GM12873 (cell line): Measurements from ENCODE around the gene ABCA10.

ENCODE experiments used
- CTCF ChIP-seq: IDR thresholded peaks from 2 replicates; pipeline ENCODE4 v1.5.1; 2012; ENCODE audit warnings: low read depth, mild to moderate bottlenecking, moderate library complexity, low read length, control low read depth; ENCODE audit not compliant: insufficient read depth; ENCODE audit errors: missing control alignments

ABCA10 gene

GRCh38 chr17:69141431-69142174 is 87.0 kb downstream of the ABCA10 start, which contains the start of gene ABCA6:
Gene ABCA6, minus strand, starts transcription at chr17:69141895. Its CDS starts 1,192 bp downstream, at chr17:69140703.
- no peak for TF ChIP-seq CTCF

GRCh38 chr17:69134112-69134511 is 94.5 kb downstream of the ABCA10 start:
- TF ChIP-seq CTCF: no peak

GRCh38 chr17:69130627-69131296 is 97.9 kb downstream of the ABCA10 start:
- no peak for TF ChIP-seq CTCF

- TF ChIP-seq CTCF: no peak
These were observed 105.0 kb downstream of the ABCA10 start for GRCh38 chr17:69123626-69124025.

GRCh38 chr17:69122065-69122464 is 106.6 kb downstream of the ABCA10 start:
- no peak for TF ChIP-seq CTCF

- TF ChIP-seq CTCF: no peak
These were observed 110.5 kb downstream of the ABCA10 start for GRCh38 chr17:69117855-69118784.
